HepG2 (cell line): Measurements from ENCODE around the gene USP5. TPM values are rescaled to one million over a fixed set of nuclear protein-coding genes. Genes with fewer than 3 reads are reported as not detected.

ENCODE experiments used
- ATF6 ChIP-seq: sonication (generic); formaldehyde crosslinking; conservative IDR thresholded peaks from 2 replicates; pipeline ENCODE4 v1.4.0; 2020; ENCODE audit warnings: missing genetic modification reagents
- DMAP1 ChIP-seq: IDR thresholded peaks from 2 replicates; pipeline ENCODE4 v1.6.1; 2016
- HES4 ChIP-seq: sonication (generic); formaldehyde crosslinking; IDR thresholded peaks from 2 replicates; pipeline ENCODE4 v1.9.0; 2021; ENCODE audit warnings: mild to moderate bottlenecking, missing genetic modification reagents, borderline replicate concordance
- MTF1 ChIP-seq: sonication (generic); formaldehyde crosslinking; IDR thresholded peaks from 2 replicates; pipeline ENCODE4 v1.5.0; 2020; ENCODE audit warnings: missing genetic modification reagents
- NFYC ChIP-seq: IDR thresholded peaks from 2 replicates; pipeline ENCODE4 v1.6.1; 2016; ENCODE audit warnings: missing genetic modification reagents, missing compliant biosample characterization
- PRDM10 ChIP-seq: sonication (generic); formaldehyde crosslinking; IDR thresholded peaks from 2 replicates; pipeline ENCODE4 v1.4.0; 2020; ENCODE audit warnings: low read depth, missing genetic modification reagents
- RBAK ChIP-seq: sonication (generic); formaldehyde crosslinking; IDR thresholded peaks from 2 replicates; pipeline ENCODE4 v1.5.1; 2020; ENCODE audit warnings: mild to moderate bottlenecking, missing genetic modification reagents
- RXRB ChIP-seq: IDR thresholded peaks from 2 replicates; pipeline ENCODE4 v1.6.1; 2016; ENCODE audit warnings: borderline replicate concordance, missing genetic modification reagents, missing compliant biosample characterization
- THAP11 ChIP-seq: IDR thresholded peaks from 2 replicates; pipeline ENCODE4 v1.6.1; 2016; ENCODE audit warnings: missing biosample characterization, missing genetic modification reagents
- ZFP36L2 ChIP-seq: sonication (generic); formaldehyde crosslinking; IDR thresholded peaks from 2 replicates; pipeline ENCODE4 v1.4.0; 2020; ENCODE audit warnings: missing genetic modification reagents
- ZNF124 ChIP-seq: sonication (generic); formaldehyde crosslinking; IDR thresholded peaks from 2 replicates; pipeline ENCODE4 v1.4.0; 2020; ENCODE audit warnings: missing genetic modification reagents
- ZNF432 ChIP-seq: sonication (generic); formaldehyde crosslinking; IDR thresholded peaks from 2 replicates; pipeline ENCODE4 v1.5.0; 2020; ENCODE audit warnings: missing genetic modification reagents, mild to moderate bottlenecking, borderline replicate concordance
- ZNF557 ChIP-seq: sonication (generic); formaldehyde crosslinking; IDR thresholded peaks from 2 replicates; pipeline ENCODE4 v1.4.0; 2020; ENCODE audit warnings: missing genetic modification reagents
- ZNF563 ChIP-seq: sonication (generic); formaldehyde crosslinking; IDR thresholded peaks from 2 replicates; pipeline ENCODE4 v1.8.0; 2022; ENCODE audit warnings: mild to moderate bottlenecking, moderate library complexity, missing genetic modification reagents
- ZNF776 ChIP-seq: sonication (generic); formaldehyde crosslinking; IDR thresholded peaks from 2 replicates; pipeline ENCODE4 v1.4.0; 2020; ENCODE audit warnings: mild to moderate bottlenecking, missing genetic modification reagents
- ZNF782 ChIP-seq: sonication (generic); formaldehyde crosslinking; IDR thresholded peaks from 2 replicates; pipeline ENCODE4 v1.4.0; 2020; ENCODE audit warnings: missing genetic modification reagents, mild to moderate bottlenecking, borderline replicate concordance
- ZNF841 ChIP-seq: sonication (generic); formaldehyde crosslinking; IDR thresholded peaks from 2 replicates; pipeline ENCODE4 v1.8.1; 2023; ENCODE audit warnings: missing genetic modification reagents, borderline replicate concordance
- polyA plus RNA-seq, 8 experiments: library from polyadenylated mRNA; depleted of rRNA in 3 of 8; stranded (reverse) in 7 of 8; unstranded in 1 of 8; fragments of >200 nt; fragmentation: Illumina TruSeq in 4 of 8; extraction: Trizol in 4 of 8; gene quantifications; 2 replicates each; pipeline versions ENCODE4 v1.2.1 to v1.2.3, GENCODE V29; 2011 to 2016; ENCODE audit warnings: low read depth in 4 of 8, missing spikeins in 1 of 8, mixed read lengths in 1 of 8; ENCODE audit not compliant: insufficient read depth in 1 of 8
- total RNA-seq, 5 experiments: library from RNA; depleted of rRNA; stranded (reverse); fragments of >200 nt; fragmentation: Illumina TruSeq; extraction: Trizol; gene quantifications; 2 replicates each; pipeline ENCODE4 v1.2.3, GENCODE V29; 2016; ENCODE audit warnings: low read depth in 1 of 5
- TF ChIP-seq, protein P1 (sequence below): sonication (generic); formaldehyde crosslinking; IDR thresholded peaks from 2 replicates; pipeline ENCODE4 v1.5.1; 2020; ENCODE audit warnings: missing genetic modification reagents, mild to moderate bottlenecking, borderline replicate concordance
- TF ChIP-seq, protein P2 (sequence below): sonication (generic); formaldehyde crosslinking; IDR thresholded peaks from 2 replicates; pipeline ENCODE4 v1.8.0; 2022; ENCODE audit warnings: missing genetic modification reagents, mild to moderate bottlenecking, inconsistent platforms, borderline replicate concordance

The USP5 gene
- total and polyA plus RNA-seq, 2 of the 13 experiments (the other 11 are each of a cell fraction or from before 2014, with no cell fraction given): 39.6 to 56.0 TPM

DNA sequence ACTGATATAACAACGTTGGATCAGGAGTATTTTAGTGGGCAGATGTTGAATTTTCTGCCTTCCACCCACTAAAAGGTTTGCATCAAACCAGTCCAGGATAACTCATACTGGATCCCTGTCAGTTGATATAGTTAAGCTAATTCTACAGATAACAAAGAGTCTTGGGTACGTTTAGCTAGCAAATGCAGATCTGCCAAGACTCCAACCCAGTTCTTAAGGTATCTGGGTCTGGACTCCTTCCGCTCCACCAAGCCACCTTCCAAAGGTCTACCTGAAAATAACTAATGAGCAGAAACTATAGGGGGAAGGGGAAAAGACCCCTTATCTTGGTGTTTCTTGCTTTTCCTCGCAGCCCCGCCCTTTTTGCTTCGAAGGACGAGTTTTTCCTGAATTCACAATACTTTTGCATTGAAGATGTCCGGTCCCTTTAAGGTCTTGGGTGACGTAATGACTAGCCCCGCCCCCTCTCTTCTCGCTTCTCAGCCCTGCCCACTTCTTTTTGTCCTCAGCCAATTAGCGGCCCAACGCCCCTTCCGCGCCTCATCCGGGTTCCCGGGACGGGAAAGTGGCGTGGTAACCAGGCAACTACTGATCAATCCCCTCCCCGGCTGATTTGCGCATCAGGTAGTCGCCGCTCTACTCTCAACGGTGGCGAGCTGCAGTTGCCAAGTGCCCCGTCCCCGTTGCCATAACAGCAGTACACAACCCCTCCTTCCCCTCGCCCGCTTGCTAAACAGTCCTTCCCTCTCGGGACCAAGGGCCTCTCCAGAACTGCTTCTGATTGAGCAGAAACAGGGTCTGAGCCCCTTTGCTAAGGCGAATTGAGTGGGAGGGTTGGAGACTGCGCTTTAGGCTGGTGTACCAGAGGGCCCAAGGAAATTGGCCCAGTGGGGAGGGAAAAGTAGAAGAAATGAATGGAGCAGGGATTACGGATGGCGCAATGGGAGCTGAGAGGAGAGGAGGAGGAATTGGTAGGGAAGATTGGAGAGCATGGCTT, 52.6 kb downstream of the USP5 start, which contains the start of gene LRRC23 (continued):
- TF ChIP-seq, protein P1, sequence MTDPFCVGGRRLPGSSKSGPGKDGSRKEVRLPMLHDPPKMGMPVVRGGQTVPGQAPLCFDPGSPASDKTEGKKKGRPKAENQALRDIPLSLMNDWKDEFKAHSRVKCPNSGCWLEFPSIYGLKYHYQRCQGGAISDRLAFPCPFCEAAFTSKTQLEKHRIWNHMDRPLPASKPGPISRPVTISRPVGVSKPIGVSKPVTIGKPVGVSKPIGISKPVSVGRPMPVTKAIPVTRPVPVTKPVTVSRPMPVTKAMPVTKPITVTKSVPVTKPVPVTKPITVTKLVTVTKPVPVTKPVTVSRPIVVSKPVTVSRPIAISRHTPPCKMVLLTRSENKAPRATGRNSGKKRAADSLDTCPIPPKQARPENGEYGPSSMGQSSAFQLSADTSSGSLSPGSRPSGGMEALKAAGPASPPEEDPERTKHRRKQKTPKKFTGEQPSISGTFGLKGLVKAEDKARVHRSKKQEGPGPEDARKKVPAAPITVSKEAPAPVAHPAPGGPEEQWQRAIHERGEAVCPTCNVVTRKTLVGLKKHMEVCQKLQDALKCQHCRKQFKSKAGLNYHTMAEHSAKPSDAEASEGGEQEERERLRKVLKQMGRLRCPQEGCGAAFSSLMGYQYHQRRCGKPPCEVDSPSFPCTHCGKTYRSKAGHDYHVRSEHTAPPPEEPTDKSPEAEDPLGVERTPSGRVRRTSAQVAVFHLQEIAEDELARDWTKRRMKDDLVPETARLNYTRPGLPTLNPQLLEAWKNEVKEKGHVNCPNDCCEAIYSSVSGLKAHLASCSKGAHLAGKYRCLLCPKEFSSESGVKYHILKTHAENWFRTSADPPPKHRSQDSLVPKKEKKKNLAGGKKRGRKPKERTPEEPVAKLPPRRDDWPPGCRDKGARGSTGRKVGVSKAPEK (CRISPR knock-in tag): no peak
- TF ChIP-seq DMAP1 (CRISPR knock-in tag): peak; percentile 42; the same call in 1 of the 2 replicates
- TF ChIP-seq PRDM10 (CRISPR knock-in tag): no peak
- peak; percentile 60; the same call in 1 of the 2 replicates for TF ChIP-seq THAP11 (CRISPR knock-in tag)
- TF ChIP-seq ZNF563: no peak
- TF ChIP-seq, protein P2, sequence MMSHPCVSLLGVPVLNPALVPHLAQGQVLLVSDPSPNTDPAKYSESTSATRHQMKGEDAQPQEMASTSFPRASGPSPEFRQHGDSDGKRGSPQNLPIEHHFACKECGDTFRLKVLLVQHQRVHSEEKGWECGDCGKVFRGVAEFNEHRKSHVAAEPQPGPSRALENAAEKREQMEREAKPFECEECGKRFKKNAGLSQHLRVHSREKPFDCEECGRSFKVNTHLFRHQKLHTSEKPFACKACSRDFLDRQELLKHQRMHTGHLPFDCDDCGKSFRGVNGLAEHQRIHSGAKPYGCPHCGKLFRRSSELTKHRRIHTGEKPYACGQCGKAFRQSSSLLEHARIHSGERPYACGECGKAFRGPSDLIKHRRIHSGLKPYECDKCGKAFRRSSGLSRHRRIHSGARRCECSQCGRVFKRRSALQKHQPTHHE (CRISPR knock-in tag): 0 out of 2 replicates have a peak, but pooled peaks have one; percentile 43
- no peak for TF ChIP-seq HES4
- TF ChIP-seq RXRB: no peak; the same call in 1 of the 2 replicates
- TF ChIP-seq RBAK (CRISPR knock-in tag): no peak
- no peak for TF ChIP-seq ZNF432 (CRISPR knock-in tag)
- TF ChIP-seq ZNF124 (CRISPR knock-in tag): no peak; the same call in 1 of the 2 replicates
- TF ChIP-seq ATF6 (CRISPR knock-in tag): no peak
- TF ChIP-seq ZFP36L2: no peak
- TF ChIP-seq NFYC (CRISPR knock-in tag): peak; percentile 76
- no peak for TF ChIP-seq ZNF841 (CRISPR knock-in tag)
- TF ChIP-seq ZNF782 (CRISPR knock-in tag): no peak
- no peak for TF ChIP-seq ZNF557 (CRISPR knock-in tag)
- no peak for TF ChIP-seq ZNF776 (CRISPR knock-in tag)
- no peak for TF ChIP-seq MTF1 (CRISPR knock-in tag)
